ENCODE data around the gene USH1C. TPM values are rescaled to one million over a fixed set of nuclear protein-coding genes. Genes with fewer than 3 reads are reported as not detected.

USH1C gene
- total RNA-seq, 1 donor: not detected

- H3K4me3 ChIP-seq (ENCODE audit: low read depth, low read length): no peak overlapping the region
- no peak for DNase-seq (ENCODE audit: low read depth)
- TF ChIP-seq CTCF (IDR thresholded peaks at IDR 0.05; ENCODE audit: insufficient read depth, low read depth, low read length): no peak
These were observed 81.3 kb downstream of the USH1C start for GRCh38 chr11:17462940-17463339.

GRCh38 chr11:17460406-17460805, 83.8 kb downstream of the USH1C start:
- TF ChIP-seq CTCF (IDR thresholded peaks at IDR 0.05; ENCODE audit: insufficient read depth, low read depth, low read length): no peak
- no peak for DNase-seq (ENCODE audit: low read depth)
- no peak overlapping the region for H3K4me3 ChIP-seq (ENCODE audit: low read depth, low read length)

DNA sequence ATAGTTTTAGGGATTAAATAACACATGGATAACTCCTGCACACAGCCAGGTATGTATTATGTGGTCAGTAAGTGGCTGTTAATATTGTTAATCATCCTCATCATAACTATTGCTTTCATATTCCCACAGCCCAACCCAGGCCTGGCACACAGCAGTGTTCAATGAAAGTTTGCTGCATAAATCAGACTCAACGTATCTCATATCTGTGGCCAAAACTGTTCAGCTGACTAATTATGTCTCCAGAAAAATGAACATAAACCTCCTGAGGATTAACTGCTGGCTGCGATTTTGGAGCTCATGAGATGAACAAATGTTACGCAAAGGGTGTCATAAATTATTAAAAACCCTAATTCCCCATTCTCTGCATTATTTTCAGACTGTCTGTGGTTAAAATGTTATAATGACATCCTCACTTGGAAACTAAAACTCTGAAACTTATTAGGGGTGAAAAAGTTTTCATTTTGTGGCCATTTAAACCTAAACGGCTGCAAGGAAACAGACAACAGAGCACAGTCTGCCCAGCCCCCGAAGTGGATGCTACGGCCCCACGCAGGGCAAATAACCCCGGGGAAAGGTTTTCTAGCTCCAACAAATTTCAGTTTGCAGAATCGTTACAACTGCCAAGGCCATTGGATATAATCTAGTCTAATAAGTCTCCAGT, 84.8 kb downstream of the USH1C start:
- TF ChIP-seq CTCF (IDR thresholded peaks at IDR 0.05; ENCODE audit: insufficient read depth, low read depth, low read length): no peak
- no peak overlapping the region for H3K4me3 ChIP-seq (ENCODE audit: low read depth, low read length)
- DNase-seq (ENCODE audit: low read depth): peak; percentile 9

DNA sequence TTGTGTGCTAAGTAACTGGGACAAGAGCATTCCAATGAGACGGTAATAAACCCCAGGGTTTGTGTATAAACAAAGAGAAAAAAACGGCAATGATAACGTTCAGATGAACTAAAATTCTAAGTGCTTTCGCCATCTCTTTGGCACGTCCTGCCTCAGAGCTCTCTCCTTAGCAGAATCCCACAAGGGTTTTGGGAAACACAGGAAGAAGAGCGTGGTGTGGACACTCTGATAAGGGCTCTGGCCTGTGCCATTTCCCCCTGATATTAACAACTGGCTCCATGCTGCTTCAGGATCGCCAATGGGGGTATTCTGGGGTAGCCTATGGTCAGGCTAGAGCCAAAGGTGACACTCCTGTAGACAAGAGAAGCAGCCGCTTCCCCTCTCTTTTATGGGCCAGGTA, 85.9 kb downstream of the USH1C start:
- DNase-seq (ENCODE audit: low read depth): no peak
- TF ChIP-seq CTCF (IDR thresholded peaks at IDR 0.05; ENCODE audit: insufficient read depth, low read depth, low read length): no peak
- H3K4me3 ChIP-seq (ENCODE audit: low read depth, low read length): no peak overlapping the region

GRCh38 chr11:17457396-17458173, 86.6 kb downstream of the USH1C start:
- TF ChIP-seq CTCF (IDR thresholded peaks at IDR 0.05; ENCODE audit: insufficient read depth, low read depth, low read length): no peak

GRCh38 chr11:17452668-17453067, 91.5 kb downstream of the USH1C start:
- no peak for TF ChIP-seq CTCF (IDR thresholded peaks at IDR 0.05; ENCODE audit: insufficient read depth, low read depth, low read length)
- no peak overlapping the region for H3K4me3 ChIP-seq (ENCODE audit: low read depth, low read length)
- no peak for DNase-seq (ENCODE audit: low read depth)

More at GRCh38 chr11:17457396-17458173, 86.6 kb downstream of the USH1C start:
- no peak for DNase-seq (ENCODE audit: low read depth)
- no peak overlapping the region for H3K4me3 ChIP-seq (ENCODE audit: low read depth, low read length)
